SU-DHL-6 (cell line): ENCODE results near the gene TAF6L.

ENCODE experiments used
- H2AFZ ChIP-seq: fragments of 200-600 bp; sonication (generic); 2 replicates; pipeline ENCODE4 v1.6.1; 2014; ENCODE audit warnings: low read depth, mild to moderate bottlenecking, moderate library complexity, mixed read lengths, antibody characterized with exemption, low read length; ENCODE audit not compliant: severe bottlenecking
- H3F3A ChIP-seq: fragments of 200-600 bp; shearing (Covaris generic); 2 replicates; pipeline ENCODE4 v1.6.0; 2016; ENCODE audit warnings: antibody characterized with exemption, mild to moderate bottlenecking; ENCODE audit not compliant: insufficient read depth
- H3K27ac ChIP-seq: fragments of 200-600 bp; sonication (generic); 2 replicates; pipeline ENCODE4 v1.5.1; 2016; ENCODE audit warnings: low read depth, mild to moderate bottlenecking, low read length, moderate library complexity, mixed read lengths
- H3K27me3 ChIP-seq: fragments of 200-600 bp; sonication (generic), shearing (Covaris generic); 2 replicates; pipeline ENCODE4 v1.6.0; 2014; ENCODE audit warnings: mild to moderate bottlenecking, low read length
- H3K36me3 ChIP-seq: fragments of 200-600 bp; sonication (generic); 2 replicates; pipeline ENCODE4 v1.6.1; 2014; ENCODE audit warnings: mild to moderate bottlenecking, low read length, mixed read lengths
- H3K4me2 ChIP-seq: fragments of 300-600, 200-600 bp; shearing (Covaris generic), sonication (generic); 2 replicates; pipeline ENCODE4 v1.6.0; 2014; ENCODE audit warnings: low read length, low read depth, mild to moderate bottlenecking; ENCODE audit not compliant: poor library complexity, severe bottlenecking
- H3K4me3 ChIP-seq: fragments of 200-600 bp; sonication (generic); 2 replicates; pipeline ENCODE4 v1.5.1; 2014; ENCODE audit warnings: antibody characterized with exemption, low read length, mild to moderate bottlenecking, mixed read lengths; ENCODE audit not compliant: insufficient read depth, poor library complexity, severe bottlenecking
- H3K79me2 ChIP-seq: fragments of 200-600 bp; sonication (generic); 2 replicates; pipeline ENCODE4 v1.6.1; 2014; ENCODE audit warnings: mild to moderate bottlenecking, low read length, moderate library complexity; ENCODE audit not compliant: insufficient read depth
- H3K9ac ChIP-seq: fragments of 200-600 bp; sonication (generic); 2 replicates; pipeline ENCODE4 v1.7.0; 2014; ENCODE audit warnings: mild to moderate bottlenecking, low read length
- H3K9me2 ChIP-seq: fragments of 200-600 bp; sonication (generic); replicated peaks from 2 replicates; pipeline ENCODE4 v1.6.1; 2014; ENCODE audit warnings: low read length; ENCODE audit not compliant: insufficient read depth
- H3K9me3 ChIP-seq: fragments of 200-600 bp; sonication (generic); 2 replicates; pipeline ENCODE4 v1.6.1; 2014; ENCODE audit warnings: low read length, mixed read lengths; ENCODE audit not compliant: insufficient read depth
- H4K20me1 ChIP-seq: fragments of 200-600 bp; sonication (generic); 2 replicates; pipeline ENCODE4 v1.6.1; 2014; ENCODE audit warnings: low read depth, mild to moderate bottlenecking, antibody characterized with exemption, low read length, moderate library complexity, mixed read lengths
- EZH2phosphoT487 ChIP-seq: fragments of 200-600 bp; sonication (generic), shearing (Covaris generic); conservative IDR thresholded peaks from 2 replicates; pipeline ENCODE4 v1.6.1; 2018; ENCODE audit warnings: mild to moderate bottlenecking, antibody characterized with exemption, low read length, moderate library complexity, mixed read lengths
- TF ChIP-seq, protein P1 (sequence below): fragments of 200-600 bp; sonication (generic); IDR thresholded peaks from one replicate; pipeline ENCODE4 v1.5.1; 2017; ENCODE audit warnings: antibody characterized with exemption, mild to moderate bottlenecking, low read length, moderate library complexity; ENCODE audit not compliant: insufficient read depth, poor library complexity, severe bottlenecking

The TAF6L gene

DNA sequence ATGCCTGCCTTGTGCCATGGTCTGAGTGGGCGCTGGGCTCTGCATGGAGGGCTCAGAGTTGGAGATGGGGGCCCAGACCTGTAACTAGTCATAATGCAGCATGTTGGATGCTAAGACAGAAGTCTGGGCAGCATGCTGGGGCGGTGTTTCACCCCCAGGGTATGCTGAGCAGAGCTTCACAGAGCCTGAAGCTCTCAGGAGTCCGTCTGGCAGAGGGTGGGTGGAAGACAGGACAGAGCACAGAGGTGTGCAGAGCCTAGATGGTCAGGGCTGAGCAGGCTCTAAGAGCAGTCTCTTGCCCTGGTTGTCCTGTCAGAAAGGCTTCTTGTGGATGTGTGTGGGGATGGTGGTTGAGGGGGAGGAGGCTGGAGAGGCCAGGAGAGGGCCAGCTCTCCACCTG is 7.2 kb downstream of the TAF6L start:
- TF ChIP-seq, protein P1, sequence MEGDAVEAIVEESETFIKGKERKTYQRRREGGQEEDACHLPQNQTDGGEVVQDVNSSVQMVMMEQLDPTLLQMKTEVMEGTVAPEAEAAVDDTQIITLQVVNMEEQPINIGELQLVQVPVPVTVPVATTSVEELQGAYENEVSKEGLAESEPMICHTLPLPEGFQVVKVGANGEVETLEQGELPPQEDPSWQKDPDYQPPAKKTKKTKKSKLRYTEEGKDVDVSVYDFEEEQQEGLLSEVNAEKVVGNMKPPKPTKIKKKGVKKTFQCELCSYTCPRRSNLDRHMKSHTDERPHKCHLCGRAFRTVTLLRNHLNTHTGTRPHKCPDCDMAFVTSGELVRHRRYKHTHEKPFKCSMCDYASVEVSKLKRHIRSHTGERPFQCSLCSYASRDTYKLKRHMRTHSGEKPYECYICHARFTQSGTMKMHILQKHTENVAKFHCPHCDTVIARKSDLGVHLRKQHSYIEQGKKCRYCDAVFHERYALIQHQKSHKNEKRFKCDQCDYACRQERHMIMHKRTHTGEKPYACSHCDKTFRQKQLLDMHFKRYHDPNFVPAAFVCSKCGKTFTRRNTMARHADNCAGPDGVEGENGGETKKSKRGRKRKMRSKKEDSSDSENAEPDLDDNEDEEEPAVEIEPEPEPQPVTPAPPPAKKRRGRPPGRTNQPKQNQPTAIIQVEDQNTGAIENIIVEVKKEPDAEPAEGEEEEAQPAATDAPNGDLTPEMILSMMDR, result no peak
- TF ChIP-seq EZH2phosphoT487, result no peak
- H3K79me2 ChIP-seq, result peaks cover 9% of the 10 kb centered on the region; the same call in 1 of the 2 replicates
- no peak overlapping the region for H3K4me2 ChIP-seq
- H3K9me2 ChIP-seq, result no peaks in the 10 kb centered on the region
- H3K27me3 ChIP-seq, result no peaks in the 10 kb centered on the region
- no peak overlapping the region for H2AFZ ChIP-seq
- H3K9me3 ChIP-seq, result no peaks in the 10 kb centered on the region
- no peak overlapping the region for H3K9ac ChIP-seq
- H3K36me3 ChIP-seq, result no peaks in the 10 kb centered on the region
- no peaks in the 10 kb centered on the region for H3F3A ChIP-seq
- no peaks in the 10 kb centered on the region for H4K20me1 ChIP-seq
- H3K4me3 ChIP-seq, result no peak overlapping the region
- no peak overlapping the region for H3K27ac ChIP-seq

DNA sequence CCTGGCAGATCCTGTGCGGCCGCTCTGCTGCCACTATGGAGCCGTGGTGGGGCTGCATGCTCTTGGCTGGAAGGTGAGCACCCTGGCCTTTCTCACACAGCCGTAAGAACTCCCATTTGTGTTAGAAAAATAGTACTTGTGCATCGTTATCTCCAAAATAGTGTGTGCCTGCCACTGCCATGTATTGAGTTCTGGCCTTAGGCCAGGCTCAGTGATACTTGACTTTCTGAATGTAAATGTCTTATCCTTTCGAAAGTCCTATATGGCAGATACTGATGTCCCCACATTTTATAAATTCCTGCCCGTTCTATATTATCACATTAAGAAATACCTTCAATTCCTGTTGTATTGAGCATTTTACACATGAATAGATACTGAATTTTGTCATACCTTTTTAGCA is 11.6 kb downstream of the TAF6L start:
- Histone ChIP-seq H4K20me1 (no peaks in the 10 kb centered on the region), H2AFZ (no peak overlapping the region), H3K9me2 (no peaks in the 10 kb centered on the region), H3K4me2 (no peak overlapping the region), H3K27ac (no peak overlapping the region), H3K27me3 (no peaks in the 10 kb centered on the region), H3K4me3 (no peak overlapping the region), H3F3A (no peaks in the 10 kb centered on the region), H3K9ac (no peak overlapping the region), H3K79me2 (peaks cover 10% of the 10 kb centered on the region), H3K9me3 (no peaks in the 10 kb centered on the region), H3K36me3 (no peaks in the 10 kb centered on the region; the same call in 1 of the 2 replicates)
- no peak for TF ChIP-seq EZH2phosphoT487
- TF ChIP-seq, protein P1, result no peak

DNA sequence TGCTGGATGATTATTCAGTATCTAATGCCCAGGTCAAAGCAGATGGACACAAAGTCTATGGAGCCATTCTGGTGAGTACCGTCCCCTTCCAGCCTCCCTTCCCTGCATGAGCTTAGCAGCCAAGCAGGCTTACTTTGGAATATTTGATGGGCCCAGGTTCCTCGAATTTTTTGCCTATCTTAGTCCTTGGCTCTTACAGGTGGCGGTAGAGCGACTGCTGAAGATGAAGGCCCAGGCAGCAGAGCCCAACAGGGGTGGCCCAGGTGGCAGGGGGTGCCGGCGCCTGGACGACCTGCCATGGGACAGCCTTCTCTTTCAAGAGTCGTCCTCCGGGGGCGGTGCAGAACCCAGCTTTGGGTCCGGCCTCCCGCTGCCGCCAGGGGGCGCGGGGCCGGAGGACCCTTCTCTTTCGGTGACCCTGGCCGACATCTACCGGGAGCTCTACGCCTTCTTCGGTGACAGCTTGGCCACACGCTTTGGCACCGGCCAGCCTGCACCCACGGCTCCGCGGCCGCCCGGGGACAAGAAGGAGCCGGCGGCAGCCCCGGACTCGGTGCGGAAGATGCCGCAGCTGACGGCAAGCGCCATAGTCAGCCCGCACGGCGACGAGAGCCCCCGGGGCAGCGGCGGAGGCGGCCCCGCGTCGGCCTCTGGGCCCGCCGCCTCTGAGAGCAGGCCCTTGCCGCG is 15.3 kb downstream of the TAF6L start:
- no peaks in the 10 kb centered on the region; the same call in 1 of the 2 replicates for H3K36me3 ChIP-seq
- no peak overlapping the region for H2AFZ ChIP-seq
- peaks cover 34% of the 10 kb centered on the region for H3K79me2 ChIP-seq
- H3K9ac ChIP-seq, result peak overlapping the region; percentile 93
- no peaks in the 10 kb centered on the region for H3K27me3 ChIP-seq
- H3K4me2 ChIP-seq, result peak overlapping the region; percentile 69
- no peaks in the 10 kb centered on the region for H4K20me1 ChIP-seq
- no peaks in the 10 kb centered on the region for H3K9me3 ChIP-seq
- H3K4me3 ChIP-seq, result peak overlapping the region; percentile 91
- TF ChIP-seq EZH2phosphoT487, result no peak
- TF ChIP-seq, protein P1, result peak; percentile 88
- peak overlapping the region; percentile 75 for H3K27ac ChIP-seq
- no peaks in the 10 kb centered on the region for H3K9me2 ChIP-seq
- peaks cover 22% of the 10 kb centered on the region for H3F3A ChIP-seq
